ENCODE data around the gene WBP2NL.

Gene WBP2NL

GRCh38 chr22:42010778-42011177 is 12.2 kb downstream of the WBP2NL start:
- Histone ChIP-seq H3K36me3 (ENCODE audit: control insufficient read depth in 1 of 2, insufficient read depth in 2 of 2, low read length in 2 of 2) (no peaks in the 10 kb centered on the region), H3K27ac (ENCODE audit: low read length) (no peak overlapping the region), H3K27me3 (ENCODE audit: low read depth, low read length) (no peaks in the 10 kb centered on the region), H3K4me3 (ENCODE audit: low read depth in 1 of 2, low read length in 2 of 2) (no peak overlapping the region), H3K4me1 (ENCODE audit: control insufficient read depth in 1 of 2, insufficient read depth in 2 of 2, low read length in 2 of 2) (no peaks in the 10 kb centered on the region), H3K9me3 (ENCODE audit: control insufficient read depth in 1 of 2, low read length in 2 of 2) (peaks cover 0 to 18% of the 10 kb centered on the region in 2 donors)

GRCh38 chr22:42013385-42013784 is 14.8 kb downstream of the WBP2NL start:
- peaks cover 0 to 15% of the 10 kb centered on the region in 2 donors for H3K9me3 ChIP-seq (ENCODE audit: control insufficient read depth in 1 of 2, low read length in 2 of 2)
- H3K36me3 ChIP-seq (ENCODE audit: control insufficient read depth in 1 of 2, insufficient read depth in 2 of 2, low read length in 2 of 2): no peaks in the 10 kb centered on the region
- no peaks in the 10 kb centered on the region for H3K4me1 ChIP-seq (ENCODE audit: control insufficient read depth in 1 of 2, insufficient read depth in 2 of 2, low read length in 2 of 2)
- no peak overlapping the region for H3K27ac ChIP-seq (ENCODE audit: low read length)
- no peaks in the 10 kb centered on the region for H3K27me3 ChIP-seq (ENCODE audit: low read depth, low read length)
- no peak overlapping the region for H3K4me3 ChIP-seq (ENCODE audit: low read depth in 1 of 2, low read length in 2 of 2)

GRCh38 chr22:42016111-42016510 is 17.5 kb downstream of the WBP2NL start:
- H3K9me3 ChIP-seq (ENCODE audit: control insufficient read depth in 1 of 2, low read length in 2 of 2): peaks cover 0 to 4% of the 10 kb centered on the region in 2 donors
- H3K4me3 ChIP-seq (ENCODE audit: low read depth in 1 of 2, low read length in 2 of 2): no peak overlapping the region
- no peaks in the 10 kb centered on the region for H3K27me3 ChIP-seq (ENCODE audit: low read depth, low read length)
- H3K36me3 ChIP-seq (ENCODE audit: control insufficient read depth in 1 of 2, insufficient read depth in 2 of 2, low read length in 2 of 2): no peaks in the 10 kb centered on the region
- H3K27ac ChIP-seq (ENCODE audit: low read length): no peak overlapping the region
- no peaks in the 10 kb centered on the region for H3K4me1 ChIP-seq (ENCODE audit: control insufficient read depth in 1 of 2, insufficient read depth in 2 of 2, low read length in 2 of 2)

DNA sequence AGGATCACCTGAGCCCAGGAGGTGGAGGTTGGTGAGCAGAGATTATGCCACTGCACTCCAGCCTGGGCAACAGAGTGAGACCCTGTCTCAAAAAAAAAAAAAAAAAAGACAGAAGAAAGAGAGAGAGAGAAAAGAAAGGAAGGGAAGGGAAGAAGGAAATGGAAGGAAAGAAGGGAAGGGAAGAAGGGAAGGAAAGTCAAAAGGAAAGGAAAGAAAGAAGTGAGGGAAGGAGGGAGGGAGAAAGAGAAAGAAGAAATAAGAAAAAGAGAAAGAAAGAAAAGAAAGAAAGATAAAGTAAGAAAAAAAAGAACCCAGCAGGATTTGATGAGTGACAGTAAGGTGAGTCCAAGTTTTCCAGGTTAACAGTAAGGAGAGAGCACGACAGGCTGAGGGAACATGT is 19.6 kb downstream of the WBP2NL start:
- H3K27ac ChIP-seq (ENCODE audit: low read length): no peak overlapping the region
- no peaks in the 10 kb centered on the region for H3K9me3 ChIP-seq (ENCODE audit: control insufficient read depth in 1 of 2, low read length in 2 of 2)
- H3K36me3 ChIP-seq (ENCODE audit: control insufficient read depth in 1 of 2, insufficient read depth in 2 of 2, low read length in 2 of 2): no peaks in the 10 kb centered on the region

DNA sequence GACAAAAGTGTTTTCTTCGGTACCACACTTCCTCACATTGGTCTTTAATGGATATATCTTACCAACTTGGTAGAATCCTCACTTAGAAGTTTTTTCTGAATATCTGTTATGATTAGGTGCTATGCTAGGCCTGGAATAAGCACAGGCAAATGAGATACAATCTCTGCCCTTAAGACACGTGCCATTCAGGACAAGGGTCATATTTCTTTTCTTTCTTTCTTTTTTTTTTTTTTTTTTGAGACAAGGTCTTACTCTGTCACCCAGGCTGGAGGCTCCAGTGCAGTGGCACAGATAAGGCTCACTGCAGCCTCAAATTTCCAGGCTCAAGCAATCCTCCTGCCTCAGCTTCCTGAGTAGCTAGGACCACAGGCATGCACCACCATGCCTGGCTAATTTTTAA is 23.0 kb downstream of the WBP2NL start:
- H3K9me3 ChIP-seq (ENCODE audit: control insufficient read depth in 1 of 2, low read length in 2 of 2): no peaks in the 10 kb centered on the region
- no peak overlapping the region for H3K4me3 ChIP-seq (ENCODE audit: low read depth in 1 of 2, low read length in 2 of 2)
- no peak overlapping the region for H3K27ac ChIP-seq (ENCODE audit: low read length)
- H3K4me1 ChIP-seq (ENCODE audit: control insufficient read depth in 1 of 2, insufficient read depth in 2 of 2, low read length in 2 of 2): no peaks in the 10 kb centered on the region
- H3K36me3 ChIP-seq (ENCODE audit: control insufficient read depth in 1 of 2, insufficient read depth in 2 of 2, low read length in 2 of 2): no peaks in the 10 kb centered on the region
- no peaks in the 10 kb centered on the region for H3K27me3 ChIP-seq (ENCODE audit: low read depth, low read length)

More for the DNA sequence above, 19.6 kb downstream of the WBP2NL start:
- Histone ChIP-seq H3K4me3 (ENCODE audit: low read depth in 1 of 2, low read length in 2 of 2) (no peak overlapping the region), H3K4me1 (ENCODE audit: control insufficient read depth in 1 of 2, insufficient read depth in 2 of 2, low read length in 2 of 2) (no peaks in the 10 kb centered on the region), H3K27me3 (ENCODE audit: low read depth, low read length) (no peaks in the 10 kb centered on the region)

DNA sequence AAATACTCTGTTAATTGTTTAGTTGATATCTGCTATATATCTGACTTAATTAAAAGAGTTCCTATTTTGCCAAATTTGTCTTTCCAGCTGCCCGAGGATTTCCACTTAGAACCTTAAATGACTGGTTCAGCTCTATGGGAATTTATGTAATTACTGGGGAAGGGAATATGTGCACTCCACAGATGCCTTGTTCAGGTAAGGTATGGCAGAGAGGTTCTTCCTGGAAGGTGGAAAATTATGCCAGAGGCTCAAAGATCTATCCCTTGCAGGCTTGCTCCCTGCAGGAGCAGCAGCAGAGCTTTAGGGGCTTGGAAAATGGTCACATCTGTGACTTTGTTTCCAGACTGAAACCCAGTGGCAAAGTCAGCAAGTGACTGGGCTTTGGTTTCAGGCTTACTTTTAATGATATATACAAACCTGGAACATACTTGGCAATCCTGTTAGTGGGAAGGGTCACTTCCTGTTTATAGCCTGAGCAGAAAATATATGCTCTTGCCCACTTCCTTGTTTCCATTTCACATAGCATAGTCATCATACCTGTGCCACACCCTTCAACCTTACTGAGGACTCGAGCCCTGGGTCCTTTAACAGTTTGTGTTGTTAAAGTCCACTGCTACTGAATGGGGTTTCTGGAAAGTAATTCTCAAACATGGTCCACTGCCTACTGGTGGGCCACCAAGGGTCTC is 23.7 kb downstream of the WBP2NL start:
- no peak overlapping the region for H3K27ac ChIP-seq (ENCODE audit: low read length)
- no peaks in the 10 kb centered on the region for H3K36me3 ChIP-seq (ENCODE audit: control insufficient read depth in 1 of 2, insufficient read depth in 2 of 2, low read length in 2 of 2)
- no peaks in the 10 kb centered on the region for H3K27me3 ChIP-seq (ENCODE audit: low read depth, low read length)
- H3K9me3 ChIP-seq (ENCODE audit: control insufficient read depth in 1 of 2, low read length in 2 of 2): no peaks in the 10 kb centered on the region
- no peaks in the 10 kb centered on the region for H3K4me1 ChIP-seq (ENCODE audit: control insufficient read depth in 1 of 2, insufficient read depth in 2 of 2, low read length in 2 of 2)
- no peak overlapping the region for H3K4me3 ChIP-seq (ENCODE audit: low read depth in 1 of 2, low read length in 2 of 2)

- Histone ChIP-seq H3K4me1 (ENCODE audit: control insufficient read depth in 1 of 2, insufficient read depth in 2 of 2, low read length in 2 of 2) (no peaks in the 10 kb centered on the region), H3K27me3 (ENCODE audit: low read depth, low read length) (no peaks in the 10 kb centered on the region), H3K4me3 (ENCODE audit: low read depth in 1 of 2, low read length in 2 of 2) (no peak overlapping the region), H3K27ac (ENCODE audit: low read length) (no peak overlapping the region), H3K36me3 (ENCODE audit: control insufficient read depth in 1 of 2, insufficient read depth in 2 of 2, low read length in 2 of 2) (no peaks in the 10 kb centered on the region), H3K9me3 (ENCODE audit: control insufficient read depth in 1 of 2, low read length in 2 of 2) (no peaks in the 10 kb centered on the region)
Measured at GRCh38 chr22:42025421-42025820, 26.8 kb downstream of the WBP2NL start.

GRCh38 chr22:42026705-42027104 is 28.1 kb downstream of the WBP2NL start:
- Histone ChIP-seq H3K36me3 (ENCODE audit: control insufficient read depth in 1 of 2, insufficient read depth in 2 of 2, low read length in 2 of 2) (no peaks in the 10 kb centered on the region), H3K27me3 (ENCODE audit: low read depth, low read length) (no peaks in the 10 kb centered on the region), H3K9me3 (ENCODE audit: control insufficient read depth in 1 of 2, low read length in 2 of 2) (no peaks in the 10 kb centered on the region), H3K4me1 (ENCODE audit: control insufficient read depth in 1 of 2, insufficient read depth in 2 of 2, low read length in 2 of 2) (no peaks in the 10 kb centered on the region), H3K27ac (ENCODE audit: low read length) (no peak overlapping the region), H3K4me3 (ENCODE audit: low read depth in 1 of 2, low read length in 2 of 2) (no peak overlapping the region)

DNA sequence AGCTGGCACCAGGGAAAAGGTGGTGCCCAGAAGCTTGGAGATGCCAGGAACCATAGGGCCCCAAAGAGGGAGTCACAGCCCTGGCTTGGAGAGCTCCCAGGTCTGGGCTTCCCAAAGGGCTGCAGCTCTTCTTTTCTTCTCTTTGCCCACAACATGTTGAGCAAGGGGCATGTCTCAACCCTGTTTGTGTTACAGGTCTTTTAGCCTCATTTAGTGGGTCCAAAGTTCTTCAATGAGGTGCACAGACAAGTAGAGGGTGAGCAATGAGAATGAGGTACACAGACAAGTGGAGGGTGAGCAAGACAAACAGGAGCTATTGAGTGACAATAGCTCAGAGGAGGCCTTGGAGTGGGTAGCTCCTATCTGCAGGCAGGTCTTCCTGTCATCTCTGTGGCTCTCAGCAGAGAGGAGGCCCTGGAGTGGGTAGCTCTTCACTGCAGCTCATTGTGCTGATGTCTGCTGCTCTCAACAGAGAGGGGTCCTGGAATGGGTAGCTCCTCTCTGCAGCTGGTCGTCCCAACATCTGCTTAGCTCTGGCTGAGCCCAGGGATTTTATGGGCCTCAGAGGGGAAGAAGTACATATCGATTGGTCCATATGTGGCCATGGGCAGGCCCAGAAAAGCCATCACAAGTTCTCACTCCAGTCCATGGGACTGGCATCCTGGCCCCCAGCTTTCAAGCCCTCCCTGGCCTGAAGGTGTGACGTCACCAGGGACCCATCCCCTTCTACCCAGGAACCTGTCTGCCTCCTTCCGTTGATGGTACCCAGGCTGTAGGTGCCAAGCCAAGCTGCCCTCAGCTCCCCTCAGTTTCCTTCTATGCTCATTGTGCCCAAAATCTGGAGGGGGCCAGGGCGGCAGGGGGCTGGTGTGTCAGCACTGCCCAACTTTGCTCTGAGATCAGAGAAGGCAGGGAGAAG is 34.9 kb downstream of the WBP2NL start:
- Histone ChIP-seq H3K27me3 (ENCODE audit: low read depth, low read length) (no peaks in the 10 kb centered on the region), H3K36me3 (ENCODE audit: control insufficient read depth in 1 of 2, insufficient read depth in 2 of 2, low read length in 2 of 2) (no peaks in the 10 kb centered on the region), H3K27ac (ENCODE audit: low read length) (no peak overlapping the region)

DNA sequence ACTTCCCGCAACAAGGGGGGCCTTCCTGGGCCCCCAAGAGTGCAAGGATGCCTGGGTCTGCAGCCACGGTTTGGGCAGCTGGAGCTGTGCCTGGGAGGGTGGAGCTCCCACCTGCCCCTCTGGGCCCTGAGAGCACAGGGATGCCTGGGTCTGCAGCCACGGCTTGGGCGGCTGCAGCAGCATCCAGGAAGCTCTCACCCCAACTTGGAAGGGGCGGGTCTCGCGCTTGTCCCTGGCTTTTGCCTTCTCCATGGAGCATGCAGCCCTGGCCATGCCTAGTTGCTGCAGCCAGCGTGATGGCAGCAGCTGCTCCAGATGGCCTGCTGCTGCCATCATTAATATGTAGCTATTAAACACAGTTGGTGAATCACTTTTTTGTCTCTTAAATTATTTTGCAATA is 36.7 kb downstream of the WBP2NL start:
- Histone ChIP-seq H3K4me1 (ENCODE audit: control insufficient read depth in 1 of 2, insufficient read depth in 2 of 2, low read length in 2 of 2) (no peaks in the 10 kb centered on the region), H3K9me3 (ENCODE audit: control insufficient read depth in 1 of 2, low read length in 2 of 2) (peaks cover 0 to 5% of the 10 kb centered on the region in 2 donors), H3K27me3 (ENCODE audit: low read depth, low read length) (no peaks in the 10 kb centered on the region), H3K36me3 (ENCODE audit: control insufficient read depth in 1 of 2, insufficient read depth in 2 of 2, low read length in 2 of 2) (no peaks in the 10 kb centered on the region), H3K27ac (ENCODE audit: low read length) (no peak overlapping the region), H3K4me3 (ENCODE audit: low read depth in 1 of 2, low read length in 2 of 2) (no peak overlapping the region)

More for the DNA sequence above, 34.9 kb downstream of the WBP2NL start:
- Histone ChIP-seq H3K9me3 (ENCODE audit: control insufficient read depth in 1 of 2, low read length in 2 of 2) (peaks cover 0 to 5% of the 10 kb centered on the region in 2 donors), H3K4me3 (ENCODE audit: low read depth in 1 of 2, low read length in 2 of 2) (no peak overlapping the region), H3K4me1 (ENCODE audit: control insufficient read depth in 1 of 2, insufficient read depth in 2 of 2, low read length in 2 of 2) (no peaks in the 10 kb centered on the region)

DNA sequence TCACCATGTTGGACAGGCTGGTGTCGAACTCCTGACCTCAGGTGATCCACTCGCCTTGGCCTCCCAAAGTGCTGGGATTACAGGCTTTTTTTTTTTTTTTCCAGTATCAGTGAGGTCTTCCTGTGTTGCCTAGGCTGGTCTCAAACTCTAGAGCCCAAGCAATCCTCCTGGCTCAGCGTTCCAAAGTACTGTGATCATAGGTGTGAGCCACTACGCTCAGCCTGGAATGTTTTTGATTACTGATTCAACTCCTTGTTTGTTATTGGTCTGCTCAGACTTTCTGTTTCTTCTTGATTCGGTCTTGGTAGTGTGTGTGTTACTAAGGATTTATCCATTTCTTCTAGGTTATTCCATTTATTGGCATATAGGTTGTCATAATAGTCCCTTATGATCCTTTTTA is 40.7 kb downstream of the WBP2NL start:
- Histone ChIP-seq H3K4me3 (ENCODE audit: low read depth in 1 of 2, low read length in 2 of 2) (no peak overlapping the region), H3K27ac (ENCODE audit: low read length) (no peak overlapping the region), H3K27me3 (ENCODE audit: low read depth, low read length) (no peaks in the 10 kb centered on the region), H3K4me1 (ENCODE audit: control insufficient read depth in 1 of 2, insufficient read depth in 2 of 2, low read length in 2 of 2) (no peaks in the 10 kb centered on the region), H3K36me3 (ENCODE audit: control insufficient read depth in 1 of 2, insufficient read depth in 2 of 2, low read length in 2 of 2) (no peaks in the 10 kb centered on the region), H3K9me3 (ENCODE audit: control insufficient read depth in 1 of 2, low read length in 2 of 2) (peaks cover 0 to 5% of the 10 kb centered on the region in 2 donors)
